ENCODE data around the gene TPRN.
"Not testable (repeated sequence)": the region's sequence is repeated elsewhere in the genome, so short reads cannot be mapped to it uniquely, and the experiment has no call there.

The TPRN gene

GRCh38 chr9:137200311-137201204, at the start of gene TPRN:
Gene TPRN (minus strand): TSS chr9:137200741. CDS start chr9:137200711, 30 bp downstream.
- peak; percentile 95 to 98 for DNase-seq (ENCODE audit: low read depth in 2 of 2)

GRCh38 chr9:137247916-137248175, 47.3 kb upstream of the TPRN start:
- no peak for DNase-seq (ENCODE audit: low read depth in 2 of 2)

GRCh38 chr9:137247135-137247915, 46.8 kb upstream of the TPRN start:
- no peak for DNase-seq (ENCODE audit: low read depth in 2 of 2)

- DNase-seq (ENCODE audit: low read depth in 2 of 2) = no peak
These were observed 45.2 kb upstream of the TPRN start for GRCh38 chr9:137245450-137246421.

- DNase-seq (ENCODE audit: low read depth in 2 of 2) = no peak
These were observed 44.2 kb upstream of the TPRN start for GRCh38 chr9:137244486-137245449.

GRCh38 chr9:137243626-137244485, 43.3 kb upstream of the TPRN start:
- DNase-seq (ENCODE audit: low read depth in 2 of 2) = no peak

- not testable (repeated sequence) for DNase-seq (ENCODE audit: low read depth in 2 of 2)
These were observed 42.7 kb upstream of the TPRN start for GRCh38 chr9:137243266-137243625.

- DNase-seq (ENCODE audit: low read depth in 2 of 2) = no peak
These were observed 42.0 kb upstream of the TPRN start for GRCh38 chr9:137242269-137243203.

GRCh38 chr9:137241490-137242268, 41.1 kb upstream of the TPRN start:
- DNase-seq (ENCODE audit: low read depth in 2 of 2) = peak; percentile 41 to 61

GRCh38 chr9:137240841-137241489, 40.4 kb upstream of the TPRN start, which contains the start of gene TUBB4B:
Gene TUBB4B (plus strand): TSS chr9:137241287. CDS start chr9:137241361, 74 bp downstream.
- DNase-seq (ENCODE audit: low read depth in 2 of 2) = peak; percentile 95 to 98

- peak in 1 of 2 donors; percentile 48 for DNase-seq (ENCODE audit: low read depth in 2 of 2)
These were observed 39.8 kb upstream of the TPRN start for GRCh38 chr9:137240318-137240840.

GRCh38 chr9:137239541-137240200, 39.1 kb upstream of the TPRN start:
- not testable (repeated sequence) for DNase-seq (ENCODE audit: low read depth in 2 of 2)

GRCh38 chr9:137237759-137238726, 37.5 kb upstream of the TPRN start:
- DNase-seq (ENCODE audit: low read depth in 2 of 2) = no peak

- DNase-seq (ENCODE audit: low read depth in 2 of 2) = no peak
These were observed 36.4 kb upstream of the TPRN start for GRCh38 chr9:137236936-137237421.
